Body of pancreas (tissue), 4 donors: ENCODE measurements around the gene SNAPC4. TPM values are rescaled to one million over a fixed set of nuclear protein-coding genes. Genes with fewer than 3 reads are reported as not detected.

Source experiments
- ATAC-seq: fragments of 150-250 bp; one replicate; pipeline ENCODE4 v1.9.1; 2016
- DNase-seq, 4 donors: peaks; one replicate each; pipeline ENCODE4 v3.0.0-alpha.2; 2019
- H3K27ac ChIP-seq, 4 donors: fragments of 200-600 bp; sonication (generic); 1 replicate in 3 of 4; 2 replicates in 1 of 4; pipeline versions ENCODE4 v1.5.1 to v1.6.1; 2016 to 2019; ENCODE audit warnings: mild to moderate bottlenecking in 1 of 4, mixed read lengths in 1 of 4, moderate library complexity in 1 of 4
- H3K27me3 ChIP-seq, 2 donors: fragments of 200-600 bp; sonication (generic); one replicate each; pipeline ENCODE4 v1.6.0; 2016; ENCODE audit warnings: mild to moderate bottlenecking in 1 of 2
- H3K36me3 ChIP-seq, 2 donors: fragments of 200-600 bp; sonication (generic); replicated peaks in 1 of 2; 2 replicates each; pipeline ENCODE4 v1.5.1; 2016; ENCODE audit warnings: low read depth in 2 of 2; ENCODE audit not compliant: insufficient read depth in 1 of 2
- H3K4me1 ChIP-seq: fragments of 200-600 bp; sonication (generic); one replicate; pipeline ENCODE4 v1.6.0; 2016
- H3K4me3 ChIP-seq, 2 donors: fragments of 200-600 bp; sonication (generic); 1 replicate in 1 of 2; 2 replicates in 1 of 2; pipeline ENCODE4 v1.5.1; 2016 to 2019
- H3K9me3 ChIP-seq, 3 donors: fragments of 200-600 bp; sonication (generic); 1 replicate in 2 of 3; 2 replicates in 1 of 3; pipeline ENCODE4 v1.5.1; 2016
- CTCF ChIP-seq, 7 experiments: fragments of 450-650 bp in 4 of 7; fragments of 200-600 bp in 3 of 7; sonication (generic) in 3 of 7; IDR thresholded peaks; one replicate each; pipeline ENCODE4 v1.5.1; 2016 to 2019; ENCODE audit warnings: antibody characterized with exemption in 7 of 7
- POLR2A ChIP-seq, 3 donors: fragments of 450-650 bp; IDR thresholded peaks; one replicate each; pipeline ENCODE4 v1.6.1; 2016; ENCODE audit warnings: antibody characterized with exemption in 3 of 3, mild to moderate bottlenecking in 2 of 3
- WGBS, 2 donors: methylation state at CpG; one replicate each; pipeline ENCODE4 v1.1.5; 2017; 5-methylcytosine and 5-hydroxymethylcytosine counted together
- intact Hi-C: fragments of 100-400 bp; cut with DNase I; formaldehyde crosslinking; loops from one replicate; pipeline ENCODE4 v1.15.1; 2023
- total RNA-seq, 2 donors: library from RNA; depleted of rRNA; stranded (reverse); fragments of >200 nt; gene quantifications; one replicate each; pipeline ENCODE4 v1.1.0, GENCODE V29; 2016

SNAPC4 gene
- total RNA-seq, 2 donors from 2014 or later, result 8.8 to 19.1 TPM

GRCh38 chr9:136394312-136395019, 5.5 kb downstream of the SNAPC4 start:
- WGBS, 2 donors, result 93 to 97% methylated on average over 11 to 19 of the region's 21 CpGs
- H3K27ac ChIP-seq, result no peak overlapping the region
- peaks cover 0 to 36% of the 10 kb centered on the region in 2 donors for H3K36me3 ChIP-seq
- no peak for DNase-seq
- intact Hi-C loops, result no loop called here
- TF ChIP-seq CTCF (IDR thresholded peaks at IDR 0.05) (no peak), POLR2A (IDR thresholded peaks at IDR 0.05) (no peak)
- H3K4me1 ChIP-seq, result peaks cover 18% of the 10 kb centered on the region
- no peak overlapping the region for H3K4me3 ChIP-seq
- ATAC-seq, result no peak
- no peaks in the 10 kb centered on the region for H3K9me3 ChIP-seq
- H3K27me3 ChIP-seq, result no peaks in the 10 kb centered on the region

- intact Hi-C loops, result no loop called here
- H3K9me3 ChIP-seq, result no peaks in the 10 kb centered on the region
- WGBS, 2 donors, result 87 to 91% methylated on average over 10 to 17 of the region's 17 CpGs
- H3K36me3 ChIP-seq, result peaks cover 0 to 36% of the 10 kb centered on the region in 2 donors
- TF ChIP-seq POLR2A (IDR thresholded peaks at IDR 0.05), result no peak
- TF ChIP-seq CTCF (IDR thresholded peaks at IDR 0.05), result no peak
- no peak overlapping the region for H3K27ac ChIP-seq
- H3K4me1 ChIP-seq, result peaks cover 9% of the 10 kb centered on the region
- no peak overlapping the region for H3K4me3 ChIP-seq
- no peak for ATAC-seq
- no peaks in the 10 kb centered on the region for H3K27me3 ChIP-seq
- no peak for DNase-seq
These were observed 6.4 kb downstream of the SNAPC4 start for GRCh38 chr9:136393531-136393930.

- TF ChIP-seq POLR2A (IDR thresholded peaks at IDR 0.05) (no peak), CTCF (IDR thresholded peaks at IDR 0.05) (no peak)
- 86 to 90% methylated on average over 2 to 19 of the region's 21 CpGs for WGBS, 2 donors
- Histone ChIP-seq H3K36me3 (peaks cover 0 to 40% of the 10 kb centered on the region in 2 donors), H3K9me3 (no peaks in the 10 kb centered on the region), H3K27me3 (no peaks in the 10 kb centered on the region), H3K4me3 (no peak overlapping the region), H3K27ac (no peak overlapping the region), H3K4me1 (peaks cover 1% of the 10 kb centered on the region)
- no peak for ATAC-seq
- intact Hi-C loops, result no loop called here
- DNase-seq, result no peak
These were observed 7.2 kb downstream of the SNAPC4 start for GRCh38 chr9:136392538-136393449.

GRCh38 chr9:136391737-136392537, 8.0 kb downstream of the SNAPC4 start:
- DNase-seq, result peak in 1 of 4 donors; percentile 9
- Histone ChIP-seq H3K27ac (no peak overlapping the region), H3K36me3 (peaks cover 0 to 41% of the 10 kb centered on the region in 2 donors), H3K9me3 (no peaks in the 10 kb centered on the region), H3K27me3 (no peaks in the 10 kb centered on the region), H3K4me3 (no peak overlapping the region), H3K4me1 (no peaks in the 10 kb centered on the region)
- no peak for ATAC-seq
- 84 to 91% methylated on average over 13 to 28 of the region's 28 CpGs for WGBS, 2 donors
- intact Hi-C loops, result no loop called here
- TF ChIP-seq POLR2A (IDR thresholded peaks at IDR 0.05) (no peak), CTCF (IDR thresholded peaks at IDR 0.05) (no peak)
